Esophagus squamous epithelium (tissue), 4 donors: ENCODE results near the gene FHIT.

Experiments used
- POLR2A ChIP-seq, 4 donors: fragments of 450-650 bp; IDR thresholded peaks; one replicate each; pipeline ENCODE4 v1.6.1; 2017; ENCODE audit warnings: antibody characterized with exemption in 4 of 4, mild to moderate bottlenecking in 4 of 4, moderate library complexity in 3 of 4
- TF ChIP-seq, protein P1 (sequence below), 6 experiments: fragments of 450-650 bp in 4 of 6; fragments of 200-600 bp in 2 of 6; sonication (generic) in 2 of 6; IDR thresholded peaks; one replicate each; pipeline ENCODE4 v1.5.1; 2016 to 2019; ENCODE audit warnings: antibody characterized with exemption in 6 of 6, mild to moderate bottlenecking in 4 of 6, moderate library complexity in 4 of 6

DNA sequence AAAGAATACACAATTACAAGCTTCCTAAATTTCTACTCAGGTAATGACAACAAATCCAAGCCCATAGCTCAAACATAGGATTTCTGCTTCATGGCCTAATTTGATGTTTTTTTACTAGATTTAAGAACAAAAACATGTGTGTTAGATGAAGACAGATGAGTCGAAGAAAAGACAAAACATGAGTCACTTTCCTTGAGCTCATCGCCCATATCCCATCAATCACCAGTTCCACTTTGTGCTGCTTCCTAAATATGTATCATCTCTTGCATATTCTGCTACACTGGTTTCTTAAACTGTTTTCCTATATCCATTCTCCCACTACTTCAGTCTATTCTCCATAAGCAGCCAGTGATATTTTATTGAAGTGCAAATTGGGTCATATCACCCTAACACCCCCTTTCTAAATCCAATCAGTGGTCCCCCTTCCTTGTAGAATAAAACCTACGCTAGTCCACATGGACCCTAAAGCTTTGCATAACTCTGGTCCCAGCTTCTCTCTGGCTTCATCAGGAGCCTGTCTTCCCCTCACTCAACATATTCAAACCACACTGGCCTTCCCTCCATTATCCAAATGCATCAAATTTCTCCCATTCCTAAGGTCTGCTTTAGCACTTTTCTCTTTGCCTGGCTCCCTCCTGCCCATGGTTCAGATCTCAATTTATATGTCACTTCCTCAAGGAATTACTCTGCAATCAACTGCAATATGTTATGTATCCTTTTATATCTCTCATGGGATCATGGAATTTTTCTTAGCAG lies 1033.9 kb downstream of the FHIT start:
- TF ChIP-seq, protein P1, sequence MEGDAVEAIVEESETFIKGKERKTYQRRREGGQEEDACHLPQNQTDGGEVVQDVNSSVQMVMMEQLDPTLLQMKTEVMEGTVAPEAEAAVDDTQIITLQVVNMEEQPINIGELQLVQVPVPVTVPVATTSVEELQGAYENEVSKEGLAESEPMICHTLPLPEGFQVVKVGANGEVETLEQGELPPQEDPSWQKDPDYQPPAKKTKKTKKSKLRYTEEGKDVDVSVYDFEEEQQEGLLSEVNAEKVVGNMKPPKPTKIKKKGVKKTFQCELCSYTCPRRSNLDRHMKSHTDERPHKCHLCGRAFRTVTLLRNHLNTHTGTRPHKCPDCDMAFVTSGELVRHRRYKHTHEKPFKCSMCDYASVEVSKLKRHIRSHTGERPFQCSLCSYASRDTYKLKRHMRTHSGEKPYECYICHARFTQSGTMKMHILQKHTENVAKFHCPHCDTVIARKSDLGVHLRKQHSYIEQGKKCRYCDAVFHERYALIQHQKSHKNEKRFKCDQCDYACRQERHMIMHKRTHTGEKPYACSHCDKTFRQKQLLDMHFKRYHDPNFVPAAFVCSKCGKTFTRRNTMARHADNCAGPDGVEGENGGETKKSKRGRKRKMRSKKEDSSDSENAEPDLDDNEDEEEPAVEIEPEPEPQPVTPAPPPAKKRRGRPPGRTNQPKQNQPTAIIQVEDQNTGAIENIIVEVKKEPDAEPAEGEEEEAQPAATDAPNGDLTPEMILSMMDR (IDR thresholded peaks at IDR 0.05), result no peak
- TF ChIP-seq POLR2A (IDR thresholded peaks at IDR 0.05), result no peak
